NCI-H446 treated with DMSO at 0.1 percent for 48 hours (cell line): ENCODE data around the gene CARMIL1.

Source experiments
- DNase-seq: peaks from one replicate; lab custom pipeline; 2025; lab: John Stamatoyannopoulos, UW

The CARMIL1 gene

DNA sequence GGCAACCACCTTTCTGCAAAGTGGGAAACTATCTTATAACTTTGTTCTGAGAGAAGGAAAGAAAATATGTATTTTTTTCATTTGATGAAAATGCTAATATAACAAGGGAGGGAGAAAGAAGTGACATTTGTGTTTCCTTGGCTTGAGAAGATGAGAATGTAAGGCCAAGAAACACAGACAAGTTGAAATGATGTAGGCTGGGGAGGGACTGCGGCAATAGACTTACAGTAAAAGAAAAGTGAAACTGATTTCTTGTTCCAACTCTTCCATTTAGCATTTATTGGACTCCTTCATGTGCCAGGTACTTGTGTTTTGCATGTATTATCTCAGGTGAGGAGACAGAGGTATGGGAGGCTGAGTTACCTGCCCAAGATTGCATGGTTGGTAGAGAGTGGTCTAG, 130.9 kb downstream of the CARMIL1 start:
- no peak for DNase-seq

DNA sequence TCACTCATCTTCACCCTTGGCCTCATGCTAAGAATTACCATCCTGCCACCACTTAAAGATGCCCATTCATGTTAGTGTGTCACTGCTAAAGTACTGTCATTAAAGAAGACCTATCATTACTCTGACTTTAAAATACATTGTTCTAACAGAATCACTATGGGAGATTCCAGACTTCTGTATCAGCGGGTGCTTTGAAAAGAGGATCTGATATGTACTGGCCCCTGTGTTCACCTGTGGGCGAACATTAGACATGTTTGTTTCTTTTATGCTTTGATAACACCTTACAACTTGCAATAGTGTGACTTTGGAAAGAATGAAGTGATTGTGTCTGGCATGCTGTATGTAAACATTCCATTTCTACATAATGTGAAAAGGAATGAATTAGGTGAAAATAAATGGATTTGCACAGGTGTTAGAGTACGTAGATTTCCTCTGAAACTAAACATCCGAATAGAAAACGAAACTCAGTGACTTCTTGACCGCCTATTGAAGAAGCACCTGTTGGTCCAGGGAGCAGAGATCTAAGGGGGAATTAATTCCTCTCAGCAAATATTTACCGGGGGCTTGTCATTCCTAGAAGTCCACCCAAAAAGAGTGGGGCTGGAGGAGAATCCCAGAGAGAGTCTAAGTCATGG, 132.3 kb downstream of the CARMIL1 start:
- DNase-seq = no peak

DNA sequence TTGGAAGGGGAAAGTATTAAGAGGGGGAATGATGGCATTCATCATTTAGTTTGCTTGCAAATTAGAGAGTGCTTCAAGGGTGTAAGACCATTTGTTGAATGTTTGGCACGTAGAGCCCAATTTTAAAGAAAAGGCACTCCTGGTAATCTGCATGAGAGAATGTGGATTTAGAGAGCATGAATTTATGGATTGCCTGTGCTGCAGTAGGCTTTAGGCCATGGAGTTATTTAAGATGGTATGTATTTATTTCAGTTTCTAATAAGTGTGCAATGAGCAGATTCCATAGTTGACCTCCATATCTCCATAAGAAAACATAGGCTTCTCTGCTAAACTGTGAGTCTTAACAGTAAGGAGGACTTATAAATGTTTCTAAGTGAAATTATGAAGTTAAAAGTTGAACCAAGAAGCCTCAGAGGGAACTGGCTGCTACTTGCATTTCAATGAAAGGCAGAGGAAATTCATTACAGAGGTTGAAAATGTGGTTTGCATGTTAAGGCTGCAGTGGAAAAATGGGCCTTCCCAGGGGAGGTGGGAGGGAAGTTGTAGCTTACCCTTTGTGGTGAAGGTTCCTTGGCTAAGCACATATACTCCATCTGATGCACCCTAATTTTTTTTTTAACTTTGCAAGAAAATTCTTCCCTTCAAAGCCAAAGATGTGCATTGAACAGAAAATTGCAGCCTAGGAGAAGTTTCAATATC, 134.2 kb downstream of the CARMIL1 start:
- no peak for DNase-seq

DNA sequence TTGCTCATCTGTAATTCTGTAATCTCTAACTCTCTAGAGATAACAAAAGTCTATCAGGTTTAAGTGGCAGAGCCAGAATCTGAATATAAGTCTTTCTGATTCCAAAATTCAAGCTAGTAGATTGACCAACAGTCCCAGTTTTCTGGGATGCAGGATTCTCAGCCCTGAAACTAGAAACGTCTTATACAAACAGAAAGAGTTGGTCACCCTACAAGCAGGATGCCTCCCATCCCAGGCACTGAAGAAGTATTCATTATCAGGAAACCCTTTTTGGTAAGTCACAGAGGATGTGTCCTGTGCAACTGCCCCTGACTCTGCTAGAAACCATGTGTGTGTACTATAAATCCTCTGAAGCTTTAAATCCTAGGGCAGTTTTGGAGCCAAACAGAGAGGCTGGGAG, 135.0 kb downstream of the CARMIL1 start:
- no peak for DNase-seq

DNA sequence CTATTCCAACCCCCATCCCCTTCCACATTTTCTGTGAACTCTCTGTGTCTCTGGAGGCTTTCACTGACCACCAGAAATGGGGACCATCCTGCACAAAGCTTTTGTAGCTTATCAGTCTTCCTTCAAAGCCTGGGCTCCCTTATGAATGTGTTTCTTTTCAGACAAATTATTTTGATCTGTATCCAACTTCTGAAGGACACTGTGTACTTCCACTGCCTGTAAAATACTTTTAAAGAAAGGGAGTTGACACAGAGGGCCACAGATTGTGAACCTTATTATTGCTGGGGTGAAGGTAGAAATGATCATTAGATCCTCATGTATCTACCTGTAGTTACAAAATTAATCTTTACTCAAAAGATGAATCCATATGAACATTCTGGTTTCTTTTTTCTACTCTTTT, 135.6 kb downstream of the CARMIL1 start:
- DNase-seq = no peak

DNA sequence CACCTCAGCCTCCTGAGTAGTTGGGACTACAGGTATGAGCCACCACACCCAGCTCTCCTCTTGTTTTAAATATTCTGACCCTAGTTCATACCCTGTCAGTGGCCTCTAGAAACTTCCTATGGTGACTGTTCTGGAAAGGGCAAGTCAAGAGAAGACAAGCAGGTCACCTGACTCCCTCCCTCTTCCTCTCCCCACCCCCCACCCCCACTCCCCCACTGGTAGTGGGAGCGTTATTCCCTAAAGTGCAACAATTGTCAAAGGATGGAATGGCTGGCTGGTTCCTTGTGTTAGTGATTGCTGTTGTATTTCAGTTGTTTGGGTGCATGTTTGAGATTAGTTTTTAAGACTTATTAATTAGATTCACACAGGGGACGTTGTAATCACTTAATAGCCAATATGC, 136.1 kb downstream of the CARMIL1 start:
- DNase-seq = no peak

DNA sequence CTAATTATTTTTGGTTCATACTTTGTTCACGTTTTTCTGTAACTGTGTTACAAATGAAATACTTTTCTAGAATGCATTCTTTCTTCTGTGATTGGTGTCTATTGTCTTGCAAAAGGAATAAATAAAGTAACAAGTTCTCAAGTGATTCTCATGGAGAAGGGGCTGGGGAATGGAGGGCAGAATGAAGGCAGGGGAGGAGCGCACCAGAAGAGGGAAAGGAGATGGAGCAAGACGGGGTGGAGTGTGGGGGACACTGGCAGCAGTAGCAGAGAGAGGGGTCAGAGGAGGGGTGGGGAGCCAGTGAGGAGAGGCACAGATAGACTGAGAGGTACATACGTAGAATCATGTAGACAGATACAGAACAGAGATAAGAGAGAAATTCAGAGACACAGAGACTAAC, 136.5 kb downstream of the CARMIL1 start:
- DNase-seq = no peak

DNA sequence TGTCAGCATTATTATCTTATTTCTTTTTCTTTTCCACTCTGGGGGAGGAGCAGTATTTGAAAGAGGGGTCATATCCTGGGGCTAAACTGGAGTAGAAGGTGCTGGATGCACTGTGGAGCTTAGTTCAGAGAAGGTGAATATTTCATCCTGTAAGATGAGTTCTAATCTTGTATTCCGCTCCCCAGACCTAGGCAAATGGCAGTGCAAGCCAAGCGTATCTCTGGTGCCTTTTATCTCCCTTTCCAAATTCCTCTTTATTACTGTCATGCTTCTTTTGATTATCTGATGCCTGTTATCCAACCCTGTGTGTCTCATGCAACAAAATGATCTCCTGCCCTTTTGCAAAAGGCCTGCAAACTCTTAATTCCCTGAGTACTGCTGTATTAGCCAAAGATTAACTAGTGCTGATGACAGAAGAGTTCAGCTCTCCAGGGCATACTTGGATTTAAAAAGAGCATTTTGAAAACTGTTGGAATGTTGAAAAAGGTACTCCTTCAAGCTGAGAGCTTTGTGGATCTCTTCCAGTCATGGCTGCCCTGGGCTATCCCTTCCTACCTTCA, 138.0 kb downstream of the CARMIL1 start:
- DNase-seq = no peak

DNA sequence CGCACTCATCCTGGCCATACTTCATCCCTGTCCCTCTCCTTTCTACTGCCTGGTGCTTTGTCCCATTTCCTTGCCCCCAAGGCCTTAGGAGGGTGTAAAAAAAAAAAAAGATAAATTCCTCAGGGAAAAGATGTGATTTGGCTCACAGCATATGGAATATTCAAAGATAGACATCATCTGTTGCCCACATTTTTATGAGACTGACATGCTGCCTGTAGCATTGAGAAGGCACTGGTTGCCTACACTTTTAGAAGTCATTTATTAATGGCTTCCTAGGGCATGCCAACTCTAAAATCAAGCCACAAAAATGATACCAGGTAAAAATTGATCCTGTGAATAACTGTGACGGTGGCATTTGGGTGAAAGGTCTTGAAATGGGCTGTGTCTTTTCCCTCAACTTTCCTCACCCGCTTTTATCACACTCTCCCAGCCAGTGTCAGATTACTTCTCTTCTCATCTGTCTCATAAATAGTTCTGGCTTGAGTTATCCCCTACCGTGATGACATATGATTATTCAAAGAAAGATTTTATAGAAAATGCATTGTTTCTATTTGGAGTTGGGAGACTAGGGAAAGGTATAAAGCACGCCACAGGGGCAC, 139.4 kb downstream of the CARMIL1 start:
- no peak for DNase-seq

DNA sequence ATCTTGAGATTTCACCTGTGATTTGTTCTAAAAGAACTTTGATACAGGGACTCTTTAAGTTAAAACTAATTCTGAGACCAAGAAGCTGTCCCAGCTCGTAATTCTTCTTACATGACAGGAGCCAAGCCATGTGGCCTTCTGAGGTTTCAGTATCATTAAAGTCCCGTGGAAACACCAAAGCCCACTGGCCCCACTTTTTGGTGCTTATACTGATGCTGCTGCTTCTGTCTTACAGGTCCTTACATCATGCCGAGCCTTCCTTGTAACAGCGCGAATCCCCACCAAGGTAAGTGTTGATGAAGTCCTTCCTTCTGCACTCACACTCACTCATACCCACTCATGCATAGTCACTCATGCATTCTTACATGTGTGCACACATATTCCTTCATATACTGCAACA, 140.7 kb downstream of the CARMIL1 start:
- no peak for DNase-seq

DNA sequence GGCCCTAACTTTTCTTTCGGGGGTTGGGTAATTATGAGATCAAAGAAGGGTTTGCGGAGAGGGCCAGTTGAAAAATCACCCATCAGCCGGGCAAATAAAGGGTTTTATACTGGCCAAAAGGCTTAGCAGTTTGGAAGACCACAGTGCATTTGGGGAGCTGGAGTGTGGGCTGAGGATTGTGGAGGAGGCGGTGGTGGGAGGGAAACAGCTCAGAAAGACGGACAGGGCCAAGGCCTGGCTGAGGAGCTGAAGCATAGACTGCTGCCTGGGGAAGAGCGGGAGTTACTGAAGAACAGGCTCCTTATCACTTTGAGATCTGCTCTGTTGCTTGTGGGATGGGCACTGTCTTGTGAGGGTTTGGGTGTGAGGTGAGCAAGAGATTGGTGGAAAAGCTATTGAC, 144.2 kb downstream of the CARMIL1 start:
- no peak for DNase-seq

DNA sequence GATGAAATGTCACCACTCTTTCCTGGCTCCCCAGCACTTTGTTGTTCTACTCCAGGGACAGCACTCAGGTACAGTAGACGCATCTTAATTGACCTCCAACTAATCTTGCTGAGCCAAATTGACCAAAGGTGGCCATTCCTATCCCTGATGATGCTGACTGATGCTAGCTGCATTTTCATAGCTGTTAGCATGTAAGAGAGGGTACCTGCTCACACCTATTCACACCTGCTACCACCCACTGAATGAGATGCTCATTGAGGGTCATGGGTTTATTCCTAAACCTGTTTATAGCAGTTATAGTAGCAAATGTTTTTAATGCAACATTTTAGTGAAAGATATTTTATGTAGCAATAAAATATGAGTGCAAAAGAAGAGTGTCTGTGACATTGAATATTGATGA, 145.1 kb downstream of the CARMIL1 start:
- no peak for DNase-seq

DNA sequence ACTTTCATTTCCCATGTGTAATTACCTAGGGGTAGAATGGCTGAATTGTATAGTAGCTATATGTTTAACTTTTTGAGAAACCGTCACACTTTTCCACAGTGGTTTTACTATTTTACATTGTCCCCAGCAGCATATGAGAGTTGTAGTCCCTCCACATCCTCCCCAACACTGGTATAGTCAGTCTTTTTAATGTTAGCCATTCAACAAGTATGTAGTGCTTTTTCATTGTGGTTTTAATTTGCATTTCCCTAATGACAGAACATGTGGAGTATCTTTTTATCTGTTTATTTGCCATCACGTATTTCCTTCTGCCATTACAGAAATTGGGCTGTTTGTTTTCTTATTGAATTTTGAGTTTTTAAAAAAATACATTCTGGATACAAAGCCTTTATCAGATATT, 148.4 kb downstream of the CARMIL1 start:
- DNase-seq = no peak

DNA sequence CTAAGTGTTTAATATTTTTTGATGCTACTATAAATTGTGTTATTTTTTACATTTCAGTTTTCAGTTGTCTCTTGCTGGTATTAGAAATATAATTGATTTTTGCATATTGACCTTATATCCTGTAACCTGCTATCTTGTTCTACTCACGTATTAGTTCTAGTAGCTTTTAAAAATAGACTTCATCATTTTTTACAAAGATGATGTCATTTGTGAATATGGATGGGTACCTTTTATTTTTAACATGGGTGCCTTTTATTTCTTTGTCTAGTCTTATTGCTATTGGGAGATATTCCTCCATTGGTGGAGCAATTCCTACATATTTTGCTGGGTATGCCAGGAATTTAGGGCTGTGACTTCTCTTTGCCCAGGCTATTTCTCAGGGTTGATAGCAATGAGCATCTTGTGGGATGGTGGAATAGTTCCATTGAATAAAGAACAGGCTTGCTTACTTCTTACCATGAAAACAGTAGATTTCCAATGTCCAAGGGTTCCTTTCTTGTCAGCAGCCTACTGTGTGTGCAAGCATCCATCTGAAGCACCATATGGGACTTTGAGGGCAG, 149.7 kb downstream of the CARMIL1 start:
- DNase-seq = no peak

DNA sequence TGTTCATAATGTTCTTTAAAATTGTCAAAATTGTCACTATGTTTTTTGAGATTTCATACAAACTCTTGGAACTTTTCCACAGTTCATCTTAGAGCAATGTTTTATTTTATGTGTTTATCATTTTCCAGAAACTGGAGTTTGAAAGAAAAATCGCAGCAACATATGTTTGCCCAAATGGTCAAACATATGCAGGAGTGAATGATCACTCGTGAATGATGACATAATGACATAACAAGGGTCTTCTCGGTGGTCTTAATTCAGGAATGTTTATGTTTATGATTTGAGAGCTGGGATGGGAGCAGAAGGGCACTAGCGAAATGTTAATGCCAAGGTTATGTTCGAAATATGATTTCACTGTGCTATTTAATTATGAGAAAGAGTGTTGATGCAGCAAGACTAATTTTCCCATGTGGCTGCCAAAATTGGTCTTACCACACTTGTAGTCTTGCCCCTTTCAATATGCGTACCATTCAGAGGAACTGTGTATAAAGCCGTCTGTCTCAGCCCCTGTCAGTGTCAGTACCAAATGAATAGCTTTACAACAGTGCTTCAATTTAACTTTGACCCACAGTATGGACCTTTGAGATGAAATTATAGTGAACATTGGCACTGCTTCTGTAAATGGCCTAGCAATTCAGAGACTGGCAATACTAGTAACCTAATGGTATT, 152.3 kb downstream of the CARMIL1 start:
- peak; percentile 47 for DNase-seq

DNA sequence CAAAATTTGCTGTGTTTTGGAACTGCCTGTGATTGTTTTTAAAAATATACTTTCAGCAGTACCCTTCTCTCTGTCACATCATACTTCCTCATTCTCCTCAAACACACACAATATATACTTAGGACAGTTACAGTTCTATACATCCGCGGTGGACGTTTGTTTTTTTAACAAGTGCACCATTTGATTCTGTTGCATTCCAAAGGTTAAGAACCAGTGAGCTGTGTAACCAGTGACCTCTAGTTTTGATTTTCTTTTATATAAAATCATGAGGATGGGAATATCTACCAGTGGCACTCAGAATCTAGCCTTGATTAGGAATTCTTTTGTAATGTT, 152.8 kb downstream of the CARMIL1 start:
- DNase-seq = no peak

DNA sequence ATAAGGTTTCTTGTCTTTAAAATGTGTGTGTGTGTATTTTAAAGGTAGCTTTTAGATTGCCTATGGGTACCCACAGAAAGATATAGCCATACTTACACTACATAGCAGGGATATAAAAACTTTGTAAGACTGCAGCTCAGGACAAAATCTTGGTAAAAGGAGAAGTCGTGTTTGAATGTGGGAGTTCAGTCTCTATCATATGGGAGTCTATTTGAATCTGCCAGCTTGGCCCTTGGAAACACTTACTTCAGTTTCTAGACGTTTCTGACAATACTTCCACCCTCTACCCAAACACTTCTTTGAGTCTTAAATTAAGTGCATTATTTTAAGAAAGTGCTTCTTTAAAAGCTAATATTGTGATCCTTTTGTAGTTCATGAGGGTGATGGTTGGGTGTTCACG, 155.7 kb downstream of the CARMIL1 start:
- DNase-seq = no peak

DNA sequence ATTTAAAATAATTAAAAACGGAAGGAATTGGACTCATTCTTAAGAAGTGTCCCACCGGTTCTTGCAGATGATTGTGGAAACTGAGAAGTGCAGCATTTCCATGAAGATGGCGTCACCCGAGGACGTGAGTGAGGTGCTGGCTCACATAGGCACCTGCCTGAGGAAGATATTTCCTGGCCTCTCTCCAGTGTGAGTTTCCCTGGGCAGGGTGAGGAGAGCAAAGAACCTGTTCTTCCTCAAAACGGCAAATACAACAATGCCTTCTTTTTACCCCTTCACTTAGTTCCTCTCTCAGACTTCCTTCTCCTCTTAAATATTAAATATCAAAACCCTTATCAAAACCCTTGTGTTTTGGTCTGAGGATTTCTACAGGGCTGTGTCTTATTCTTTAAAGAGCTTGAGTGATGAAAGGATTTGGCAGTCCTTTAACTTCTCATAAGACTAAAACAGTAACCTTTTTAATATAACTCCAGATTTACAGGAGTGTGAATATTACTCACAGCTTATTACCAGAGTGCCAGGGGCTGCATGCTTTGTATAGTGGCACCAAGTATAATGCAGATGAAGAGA, 156.3 kb downstream of the CARMIL1 start:
- no peak for DNase-seq

DNA sequence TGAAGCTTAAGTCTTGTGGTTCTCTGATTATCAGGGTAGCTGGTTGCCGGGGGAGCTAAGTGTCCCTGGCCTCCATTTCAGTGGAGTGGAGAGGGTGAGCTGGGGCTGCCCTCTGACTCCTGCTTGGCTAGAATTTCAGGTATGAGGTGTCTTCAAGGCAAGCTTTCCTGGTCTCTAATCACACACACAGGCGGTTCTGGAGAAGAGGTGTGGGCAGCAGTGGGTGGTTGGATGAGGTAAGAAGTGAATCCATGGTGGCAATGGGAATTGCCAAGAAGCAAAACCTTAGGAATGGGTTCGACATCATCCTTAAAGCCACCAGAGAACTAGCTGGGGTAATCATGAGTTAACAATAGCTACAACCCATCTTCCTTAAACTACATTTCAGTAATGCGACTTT, 157.6 kb downstream of the CARMIL1 start:
- no peak for DNase-seq

DNA sequence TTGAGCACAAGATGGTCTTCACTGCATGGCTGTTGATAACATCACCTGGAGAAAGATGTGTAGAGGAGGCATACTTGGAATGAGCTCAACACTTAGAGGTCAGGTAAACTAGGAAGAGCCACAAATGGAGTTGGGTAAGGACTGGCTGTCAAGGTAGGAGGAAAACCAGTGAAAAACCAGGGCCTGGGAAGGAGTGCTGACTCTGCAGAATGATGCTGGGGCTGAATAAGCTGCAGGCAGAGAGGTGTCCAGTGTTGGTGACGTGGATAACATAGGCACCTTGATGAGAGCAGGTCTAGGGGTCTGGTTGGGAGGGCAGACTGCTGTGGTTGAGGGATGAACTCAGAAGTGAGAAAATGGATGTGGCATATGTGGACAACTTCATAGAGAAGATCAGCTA, 160.2 kb downstream of the CARMIL1 start:
- DNase-seq = no peak

DNA sequence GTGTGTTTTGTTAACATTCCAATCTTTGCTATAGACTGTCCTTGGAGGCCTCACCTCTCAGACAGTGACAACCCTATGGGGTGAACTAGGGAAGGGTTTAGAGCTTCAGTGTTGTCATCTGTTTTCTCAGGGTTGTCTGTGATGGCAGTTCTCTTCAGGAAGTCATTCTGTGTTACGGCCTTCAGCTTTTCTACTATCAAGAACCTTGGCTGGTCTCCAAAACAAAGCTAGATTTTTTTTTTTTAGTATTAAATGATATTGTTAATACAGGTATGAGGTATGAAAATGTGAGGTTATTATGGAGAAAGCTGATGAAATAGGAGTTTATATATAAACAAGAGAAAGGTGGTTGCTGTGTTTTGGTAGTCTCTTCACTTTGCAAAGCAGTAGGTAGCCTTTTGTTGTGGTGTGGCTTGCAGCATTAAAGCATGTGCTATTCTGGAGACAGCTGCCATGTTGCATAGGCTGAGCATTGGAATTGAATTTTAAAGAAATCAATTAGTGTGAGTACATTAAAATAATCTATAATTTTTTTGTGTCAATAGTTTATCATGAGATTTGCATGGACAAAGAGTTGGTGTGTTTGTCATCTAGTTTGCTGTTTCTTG, 162.6 kb downstream of the CARMIL1 start:
- DNase-seq = no peak

DNA sequence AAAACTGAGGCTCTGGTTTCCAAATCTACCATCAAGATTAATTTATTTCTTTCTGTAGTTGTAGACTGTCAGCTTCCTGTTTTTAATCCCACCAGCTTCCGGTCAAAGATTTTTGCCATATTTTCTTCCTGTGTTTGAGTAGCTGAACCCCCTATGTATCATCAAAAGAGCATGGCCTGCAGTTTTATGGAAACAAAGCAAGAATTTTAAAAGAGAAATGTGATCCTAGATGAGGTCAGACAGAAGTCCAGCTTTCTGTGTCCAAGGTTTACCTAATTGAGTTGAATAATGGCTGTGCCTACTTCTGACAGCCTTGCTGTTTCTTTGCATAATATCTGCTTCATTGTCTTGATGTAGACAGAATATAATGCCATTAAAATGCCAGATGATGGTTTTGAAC, 163.7 kb downstream of the CARMIL1 start:
- no peak for DNase-seq
